ENCODE data around the gene PHC2.

Gene PHC2

GRCh38 chr1:33348676-33349080 lies 82.2 kb downstream of the PHC2 start:
- no peak for DNase-seq

- DNase-seq = no peak
Measured at GRCh38 chr1:33348194-33348593, 82.7 kb downstream of the PHC2 start.

- DNase-seq = no peak
Measured at GRCh38 chr1:33347650-33347992, 83.3 kb downstream of the PHC2 start.

GRCh38 chr1:33346927-33347649 lies 83.8 kb downstream of the PHC2 start:
- DNase-seq = peak; percentile 90

GRCh38 chr1:33346533-33346926 lies 84.4 kb downstream of the PHC2 start:
- no peak for DNase-seq

GRCh38 chr1:33344896-33345560 lies 85.9 kb downstream of the PHC2 start:
- DNase-seq = no peak

- DNase-seq = no peak
Measured at GRCh38 chr1:33343539-33343938, 87.4 kb downstream of the PHC2 start.

GRCh38 chr1:33342041-33342723 lies 88.7 kb downstream of the PHC2 start:
- DNase-seq = peak; percentile 94

GRCh38 chr1:33341190-33341589 lies 89.7 kb downstream of the PHC2 start:
- DNase-seq = no peak

- no peak for DNase-seq
Measured at GRCh38 chr1:33339413-33339812, 91.5 kb downstream of the PHC2 start.

GRCh38 chr1:33338440-33339211 lies 92.3 kb downstream of the PHC2 start:
- DNase-seq = peak; percentile 88

GRCh38 chr1:33338048-33338439 lies 92.9 kb downstream of the PHC2 start:
- DNase-seq = no peak

GRCh38 chr1:33337441-33337840 lies 93.5 kb downstream of the PHC2 start:
- no peak for DNase-seq

GRCh38 chr1:33336580-33336979 lies 94.3 kb downstream of the PHC2 start:
- no peak for DNase-seq

- DNase-seq = no peak
Measured at GRCh38 chr1:33335020-33335419, 95.9 kb downstream of the PHC2 start.

GRCh38 chr1:33334081-33334552 lies 96.8 kb downstream of the PHC2 start:
- DNase-seq = no peak

- DNase-seq = no peak
Measured at GRCh38 chr1:33332881-33333280, 98.0 kb downstream of the PHC2 start.

GRCh38 chr1:33332357-33332789 lies 98.5 kb downstream of the PHC2 start:
- DNase-seq = no peak

GRCh38 chr1:33331444-33332356 lies 99.2 kb downstream of the PHC2 start:
- DNase-seq = no peak

GRCh38 chr1:33330906-33331305 lies 100.0 kb downstream of the PHC2 start:
- no peak for DNase-seq

- DNase-seq = no peak
Measured at GRCh38 chr1:33330361-33330890, 100.5 kb downstream of the PHC2 start.

Data from islet precursor cell (in vitro differentiated cells).